ENCODE data around the gene NCAN. TPM values are rescaled to one million over a fixed set of nuclear protein-coding genes. Genes with fewer than 3 reads are reported as not detected.

Gene NCAN
- total RNA-seq, 1 experiment from 2014 or later: not detected

DNA sequence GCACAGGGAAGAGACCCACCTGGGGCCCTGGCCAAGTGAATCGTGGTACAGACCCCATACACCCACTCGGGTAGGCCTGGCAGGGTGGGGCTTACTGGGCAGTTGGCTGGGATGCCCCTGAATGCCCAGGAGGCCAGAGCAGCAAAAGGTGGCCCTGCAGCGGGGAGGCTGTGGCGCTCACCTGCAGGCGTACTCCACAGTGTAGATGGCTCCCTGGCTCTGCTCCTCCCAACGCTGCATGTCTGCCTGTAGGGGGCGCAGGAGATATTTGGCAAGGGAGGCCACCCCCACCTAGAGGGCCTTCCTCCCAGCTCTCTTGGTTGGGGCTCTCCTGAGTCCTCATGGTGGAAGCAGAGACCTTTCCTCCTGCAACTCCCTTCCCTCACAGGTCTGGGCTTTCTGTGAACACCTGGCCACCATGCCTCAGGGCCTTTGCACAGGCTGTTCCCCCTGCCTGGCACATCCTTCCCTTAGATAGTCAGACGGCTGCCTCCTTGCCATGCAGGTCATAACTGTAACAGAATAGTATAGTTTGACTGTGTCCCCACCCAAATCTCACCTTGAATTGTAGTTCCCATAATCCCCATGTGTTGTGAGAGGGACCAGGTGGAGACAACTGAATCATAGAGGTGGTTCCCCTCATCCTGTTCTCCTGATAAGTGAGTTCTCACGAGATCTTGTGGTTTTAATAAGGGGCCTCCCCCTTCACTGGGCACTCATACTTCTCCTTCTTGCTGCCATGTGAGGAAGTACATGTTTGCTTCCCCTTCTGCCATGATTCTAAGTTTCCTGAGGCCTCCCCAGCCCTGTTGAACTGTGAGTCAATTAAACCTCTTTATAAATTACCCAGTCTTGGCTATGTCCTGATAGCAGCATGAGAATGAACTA, 25.7 kb upstream of the NCAN start:
- Mint-ChIP-seq H3K27me3 (ENCODE audit: insufficient read depth, unreplicated experiment) (no peaks in the 10 kb centered on the region), H3K27ac (ENCODE audit: unreplicated experiment) (no peak overlapping the region), H3K4me1 (ENCODE audit: low read depth, unreplicated experiment) (no peaks in the 10 kb centered on the region), H3K36me3 (ENCODE audit: insufficient read depth, unreplicated experiment) (peaks cover 36% of the 10 kb centered on the region), H3K9me3 (ENCODE audit: unreplicated experiment) (no peaks in the 10 kb centered on the region), H3K4me3 (ENCODE audit: unreplicated experiment) (no peak overlapping the region)
- BruUV-seq (replicated peaks): no TSS peak
- Histone ChIP-seq H3K36me3 (ENCODE audit: control insufficient read depth, insufficient read depth, low read length) (no peaks in the 10 kb centered on the region), H3K9me3 (no peaks in the 10 kb centered on the region), H3K27me3 (replicated peaks; ENCODE audit: control insufficient read depth, insufficient read depth, low read length) (no peaks in the 10 kb centered on the region), H3K4me1 (no peaks in the 10 kb centered on the region), H3K4me3 (ENCODE audit: low read depth, low read length) (no peak overlapping the region)
- DNase-seq: peak; percentile 66 to 67
- peak; percentile 53 to 68 for TF ChIP-seq CTCF (IDR thresholded peaks at IDR 0.05; ENCODE audit: insufficient read depth in 1 of 2, low read depth in 1 of 2, low read length in 1 of 2, severe bottlenecking in 1 of 2, unreplicated experiment in 1 of 2)
- ChIA-PET POLR2A (no interaction called here), CTCF (interaction anchor here (0.6 kb wide), 1 partner anchor 156 kb away, joined by 3 read pairs; no protein-coding TSS in a partner anchor)
- intact Hi-C loops (cut with micrococcal nuclease; ENCODE audit: unreplicated experiment): loop anchor here (1.0 kb wide), 1 partner anchor 156 kb away; no protein-coding TSS in a partner anchor

DNA sequence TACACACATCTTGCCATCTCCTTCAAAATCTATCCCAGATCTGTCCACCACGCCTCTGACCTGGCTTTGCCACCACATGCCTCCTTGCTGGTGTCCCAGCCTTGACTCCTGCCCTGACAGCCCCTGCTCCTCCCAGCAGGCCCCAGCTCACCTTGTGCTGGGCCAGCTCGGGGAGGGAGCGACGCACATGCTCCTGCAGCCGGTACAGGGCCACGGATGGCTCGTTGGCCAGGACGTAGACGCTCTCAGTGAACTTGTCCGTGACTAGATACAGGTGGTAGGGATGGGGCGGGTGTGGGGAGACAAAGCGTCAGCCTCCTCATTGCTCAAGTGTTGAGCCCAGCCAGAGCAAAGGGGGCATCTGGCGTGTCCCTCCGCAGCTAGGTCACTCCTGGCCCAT, 25.0 kb upstream of the NCAN start:
- ChIA-PET CTCF (no interaction called here), POLR2A (no interaction called here)
- Histone ChIP-seq H3K36me3 (ENCODE audit: control insufficient read depth, insufficient read depth, low read length) (no peaks in the 10 kb centered on the region), H3K27me3 (replicated peaks; ENCODE audit: control insufficient read depth, insufficient read depth, low read length) (no peaks in the 10 kb centered on the region), H3K9me3 (no peaks in the 10 kb centered on the region), H3K4me1 (no peaks in the 10 kb centered on the region), H3K4me3 (ENCODE audit: low read depth, low read length) (no peak overlapping the region)
- H3K9me3 Mint-ChIP-seq (ENCODE audit: unreplicated experiment): no peaks in the 10 kb centered on the region
- peaks cover 34% of the 10 kb centered on the region for H3K36me3 Mint-ChIP-seq (ENCODE audit: insufficient read depth, unreplicated experiment)
- intact Hi-C loops (cut with micrococcal nuclease; ENCODE audit: unreplicated experiment): loop anchor here (1.0 kb wide), 1 partner anchor 156 kb away; no protein-coding TSS in a partner anchor
- no peak overlapping the region for H3K27ac Mint-ChIP-seq (ENCODE audit: unreplicated experiment)
- no peaks in the 10 kb centered on the region for H3K4me1 Mint-ChIP-seq (ENCODE audit: low read depth, unreplicated experiment)
- no peak for DNase-seq
- TF ChIP-seq CTCF (IDR thresholded peaks at IDR 0.05; ENCODE audit: insufficient read depth in 1 of 2, low read depth in 1 of 2, low read length in 1 of 2, severe bottlenecking in 1 of 2, unreplicated experiment in 1 of 2): no peak
- H3K4me3 Mint-ChIP-seq (ENCODE audit: unreplicated experiment): no peak overlapping the region
- H3K27me3 Mint-ChIP-seq (ENCODE audit: insufficient read depth, unreplicated experiment): no peaks in the 10 kb centered on the region
- no TSS peak for BruUV-seq (replicated peaks)

DNA sequence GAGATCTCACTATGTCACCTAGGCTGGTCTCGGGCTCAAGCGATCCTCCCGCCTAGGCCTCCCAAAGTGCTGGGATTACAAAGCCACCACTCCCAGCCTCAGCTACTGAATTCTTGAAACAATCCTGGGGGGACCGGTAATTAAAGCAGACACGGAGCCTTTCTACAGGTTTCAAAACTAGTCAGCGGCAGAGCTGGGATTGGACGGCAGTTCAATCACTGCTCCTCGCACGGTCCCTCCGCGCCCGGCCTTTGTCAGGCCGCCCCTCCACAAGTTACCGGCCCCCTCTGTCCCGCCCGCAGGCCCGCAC, 20.0 kb upstream of the NCAN start:
- H3K4me3 ChIP-seq (ENCODE audit: low read depth, low read length): peak overlapping the region; percentile 84
- no peaks in the 10 kb centered on the region for H3K27me3 ChIP-seq (replicated peaks; ENCODE audit: control insufficient read depth, insufficient read depth, low read length)
- intact Hi-C loops (cut with micrococcal nuclease; ENCODE audit: unreplicated experiment): loop anchor here (1.0 to 2.0 kb wide), 3 partner anchors 12 to 273 kb away; partner anchors contain the start of genes MAU2, NR2C2AP and SUGP1
- H3K9me3 Mint-ChIP-seq (ENCODE audit: unreplicated experiment): no peaks in the 10 kb centered on the region
- peaks cover 30% of the 10 kb centered on the region for H3K36me3 Mint-ChIP-seq (ENCODE audit: insufficient read depth, unreplicated experiment)
- no peak for DNase-seq
- no peaks in the 10 kb centered on the region for H3K27me3 Mint-ChIP-seq (ENCODE audit: insufficient read depth, unreplicated experiment)
- BruUV-seq (replicated peaks): no TSS peak
- peak overlapping the region; percentile 97 for H3K4me3 Mint-ChIP-seq (ENCODE audit: unreplicated experiment)
- TF ChIP-seq CTCF (IDR thresholded peaks at IDR 0.05; ENCODE audit: insufficient read depth in 1 of 2, low read depth in 1 of 2, low read length in 1 of 2, severe bottlenecking in 1 of 2, unreplicated experiment in 1 of 2): no peak
- ChIA-PET CTCF (no interaction called here), POLR2A (interaction anchor here (0.6 to 2.1 kb wide), 2 partner anchors 11 to 152 kb away, joined by 3 to 18 read pairs; partner anchors contain the start of gene NR2C2AP)
- no peaks in the 10 kb centered on the region for H3K36me3 ChIP-seq (ENCODE audit: control insufficient read depth, insufficient read depth, low read length)
- no peaks in the 10 kb centered on the region for H3K4me1 Mint-ChIP-seq (ENCODE audit: low read depth, unreplicated experiment)
- H3K4me1 ChIP-seq: no peaks in the 10 kb centered on the region
- peak overlapping the region; percentile 92 for H3K27ac Mint-ChIP-seq (ENCODE audit: unreplicated experiment)
- no peaks in the 10 kb centered on the region for H3K9me3 ChIP-seq
